Stimulated activated CD8-positive, alpha-beta memory T cell treated with anti-CD3 and anti-CD28 coated beads, Interleukin-2, amount 100 ng/mL, for 48 hours (primary cell): ENCODE results near the gene A2M.

Source experiments
- DNase-seq, 2 donors: peaks; one replicate each; pipeline ENCODE4 v3.0.0-alpha.2; 2020; ENCODE audit warnings: low read depth in 2 of 2

A2M gene

DNA sequence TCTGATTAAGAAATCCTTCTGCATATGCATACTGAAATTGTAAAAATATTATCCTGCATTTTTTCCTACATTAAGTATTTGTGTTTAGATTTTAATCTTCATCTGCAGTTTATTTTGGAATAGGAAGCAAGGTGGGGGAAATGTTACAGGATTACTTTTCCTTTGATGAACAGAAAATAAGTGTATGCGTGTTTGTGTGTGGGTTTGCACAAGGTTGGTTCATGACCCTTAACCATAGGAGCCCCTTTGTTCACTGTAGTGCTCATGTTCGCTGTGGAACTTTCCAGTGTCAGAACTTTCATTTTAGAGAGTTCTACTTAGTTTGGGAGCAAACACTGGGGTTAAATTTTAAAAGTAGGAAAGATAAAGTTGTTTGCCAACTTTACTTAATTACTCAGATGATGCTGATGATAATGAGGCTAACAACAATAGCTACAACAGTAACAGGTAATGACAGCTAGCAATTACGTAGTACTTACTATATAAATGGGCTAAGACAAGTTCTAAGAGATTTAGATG, 6.4 kb upstream of the A2M start:
- no peak for DNase-seq

DNA sequence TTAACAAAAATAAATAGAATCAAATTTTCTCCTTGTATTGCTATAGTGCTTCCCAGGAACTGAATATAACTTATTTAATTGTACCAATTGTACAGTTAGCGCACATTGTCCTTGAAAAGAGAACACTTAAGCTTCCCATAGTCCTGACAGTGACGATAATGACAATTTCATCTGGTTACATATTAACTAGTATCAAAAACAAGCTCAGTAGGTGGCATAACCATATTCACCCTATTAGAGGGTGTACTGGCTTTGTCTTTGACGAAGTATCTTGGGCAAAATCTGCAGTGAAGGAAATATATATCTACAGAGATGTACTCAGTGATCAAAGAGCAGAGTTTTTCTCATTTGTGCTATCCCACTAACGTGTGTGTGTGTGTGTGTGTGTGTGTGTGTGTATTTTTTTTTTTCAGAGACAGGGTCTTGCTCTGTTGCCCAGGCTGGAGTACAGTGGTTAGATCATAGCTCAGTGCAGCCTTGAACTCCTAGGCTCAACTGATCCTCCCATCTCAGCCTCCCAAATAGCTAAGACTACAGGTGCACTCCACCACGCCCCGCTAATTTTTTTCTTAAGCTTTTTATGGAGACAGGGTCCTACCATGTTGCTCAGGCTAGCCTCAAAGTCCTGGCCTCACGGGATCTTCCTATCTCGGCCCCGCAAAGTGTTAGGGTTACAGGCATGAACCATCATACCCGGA, 4.9 kb upstream of the A2M start:
- DNase-seq: no peak

DNA sequence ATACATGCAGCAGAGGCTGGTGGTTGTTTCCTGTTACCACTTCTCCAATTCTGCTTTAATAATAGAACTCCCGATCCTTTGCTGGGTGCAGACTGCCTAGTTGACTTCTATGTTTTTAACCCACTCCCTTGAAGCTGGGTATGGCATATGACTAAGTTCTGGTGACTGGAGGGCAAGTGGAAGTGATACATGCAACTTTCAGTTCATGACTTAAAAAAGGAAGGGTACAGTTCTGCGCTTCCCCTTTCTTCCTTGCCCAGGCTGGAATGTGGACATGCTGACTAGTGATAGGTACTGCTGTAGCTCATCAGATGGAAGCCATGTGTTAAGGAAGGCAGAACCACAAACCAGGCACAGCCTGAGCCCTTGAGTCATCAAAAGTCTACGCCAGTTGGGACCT, 2.4 kb upstream of the A2M start:
- no peak for DNase-seq

DNA sequence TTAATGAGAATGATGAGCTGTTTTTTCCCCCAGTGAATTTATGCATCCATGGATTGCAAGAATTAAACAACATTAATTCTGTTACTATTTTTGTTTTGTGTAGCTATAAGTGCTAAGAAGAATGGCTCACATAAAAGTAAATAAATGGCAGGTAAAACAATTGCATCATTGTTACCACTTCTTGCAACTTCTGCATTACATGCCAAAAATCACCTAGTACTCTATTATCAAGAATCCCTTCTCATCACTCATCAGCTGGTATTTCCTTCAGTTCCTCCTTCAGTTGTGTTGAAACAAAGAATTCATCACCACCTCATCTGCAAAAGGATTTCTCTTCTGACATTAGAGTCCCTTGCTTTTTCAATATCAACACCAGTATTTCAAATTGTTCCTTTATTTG, 773 bp downstream of the A2M start:
- no peak for DNase-seq

DNA sequence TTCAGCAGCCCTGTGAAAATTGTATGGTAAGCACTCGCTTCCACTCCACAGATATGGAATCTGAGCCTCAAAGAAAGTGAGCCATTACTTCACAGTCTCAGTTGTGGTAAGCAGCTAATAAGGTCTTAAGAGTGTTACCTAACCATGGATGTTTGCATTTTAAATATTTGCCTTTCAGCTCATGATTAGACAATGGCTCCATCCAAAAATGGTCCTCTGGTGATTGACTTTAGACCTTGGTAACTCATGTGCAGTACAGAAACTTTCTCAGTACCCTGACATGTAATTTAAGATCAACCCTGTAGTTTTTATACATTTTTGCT, 1.8 kb downstream of the A2M start:
- DNase-seq: no peak

DNA sequence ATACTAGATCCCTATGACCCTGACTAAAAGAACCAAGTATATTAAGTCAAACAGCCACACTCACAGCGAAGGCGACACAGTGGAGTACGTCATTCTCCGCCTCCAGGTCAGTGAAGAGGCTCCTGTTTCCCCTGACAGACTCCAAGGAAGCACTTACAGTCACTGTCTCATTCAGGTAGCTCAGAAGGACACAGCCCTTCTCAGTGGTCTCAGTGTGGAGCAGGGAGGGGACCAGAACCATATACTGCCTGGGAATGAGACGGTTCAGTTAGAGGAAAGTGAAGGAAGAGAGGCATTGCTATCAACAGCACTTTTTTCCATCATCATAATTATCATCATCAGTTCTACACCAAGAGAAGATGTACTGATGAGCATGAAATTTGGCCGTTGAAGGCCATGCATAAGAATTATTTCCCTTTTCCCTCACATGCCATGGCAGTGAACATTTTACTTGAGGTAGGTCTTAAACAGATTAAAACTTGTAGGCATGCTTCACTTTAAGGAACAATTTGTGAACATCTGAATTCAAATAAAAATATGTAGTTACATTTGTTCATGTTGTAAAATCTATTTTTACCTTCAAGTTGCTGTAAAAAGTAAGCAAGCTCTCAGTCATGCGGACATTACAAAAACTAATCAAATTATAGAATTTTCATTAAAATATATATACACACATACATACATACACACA, 2.3 kb downstream of the A2M start:
- DNase-seq: no peak

DNA sequence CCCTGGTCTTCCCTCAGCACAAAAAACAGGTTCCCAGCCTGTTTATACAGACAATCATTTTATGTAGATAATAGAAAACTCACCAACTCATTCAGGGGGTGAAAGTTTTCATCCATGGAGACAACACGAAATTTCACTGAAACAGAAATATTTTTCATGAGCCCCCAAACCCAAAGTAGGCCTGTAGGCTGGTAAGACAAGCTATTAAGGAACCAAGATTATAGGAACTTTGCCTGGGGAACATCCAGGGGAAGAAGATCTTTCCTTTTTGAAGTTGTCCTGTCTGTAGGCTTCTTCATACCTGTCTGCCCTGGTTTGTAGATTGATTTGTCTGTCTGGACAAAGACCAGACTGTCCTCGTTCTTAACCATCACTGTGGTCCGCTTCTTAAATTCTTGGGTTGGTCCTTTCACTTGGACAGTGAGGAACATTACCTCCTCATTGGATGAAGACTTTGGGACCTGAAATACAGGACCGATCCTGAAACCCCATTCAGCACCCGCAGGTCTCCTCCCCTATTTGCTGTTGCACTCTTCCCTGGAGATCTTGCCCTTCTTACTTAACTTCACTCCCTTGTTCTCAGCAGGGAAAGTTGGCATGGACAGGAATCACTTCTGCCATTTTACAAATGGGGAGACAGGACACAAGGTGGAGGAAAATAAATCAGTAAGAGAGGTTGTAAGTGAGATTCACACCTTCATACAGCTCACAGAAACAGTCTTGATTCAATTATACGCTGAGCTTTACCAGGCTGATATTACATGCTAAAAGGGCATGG, 3.5 kb downstream of the A2M start:
- no peak for DNase-seq

DNA sequence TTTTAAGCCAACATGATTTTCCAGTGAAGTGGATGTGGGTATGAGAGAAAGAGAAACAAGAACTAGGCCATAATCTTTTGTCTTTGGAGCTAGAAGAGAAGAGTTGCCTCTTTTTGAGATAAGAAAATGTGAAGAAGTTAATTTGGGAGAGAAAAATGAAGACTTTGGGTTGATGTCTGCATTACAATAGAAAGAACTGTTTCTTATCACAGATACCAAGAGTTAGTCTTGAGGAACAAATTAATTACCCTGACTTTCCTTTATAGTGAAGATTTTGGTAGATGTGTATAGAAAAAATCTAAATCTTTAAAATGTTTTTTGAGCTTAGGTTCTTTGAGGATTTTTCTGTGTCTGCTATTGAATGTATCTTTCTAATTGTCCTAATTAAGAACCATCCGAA, 4.2 kb downstream of the A2M start:
- DNase-seq: no peak

DNA sequence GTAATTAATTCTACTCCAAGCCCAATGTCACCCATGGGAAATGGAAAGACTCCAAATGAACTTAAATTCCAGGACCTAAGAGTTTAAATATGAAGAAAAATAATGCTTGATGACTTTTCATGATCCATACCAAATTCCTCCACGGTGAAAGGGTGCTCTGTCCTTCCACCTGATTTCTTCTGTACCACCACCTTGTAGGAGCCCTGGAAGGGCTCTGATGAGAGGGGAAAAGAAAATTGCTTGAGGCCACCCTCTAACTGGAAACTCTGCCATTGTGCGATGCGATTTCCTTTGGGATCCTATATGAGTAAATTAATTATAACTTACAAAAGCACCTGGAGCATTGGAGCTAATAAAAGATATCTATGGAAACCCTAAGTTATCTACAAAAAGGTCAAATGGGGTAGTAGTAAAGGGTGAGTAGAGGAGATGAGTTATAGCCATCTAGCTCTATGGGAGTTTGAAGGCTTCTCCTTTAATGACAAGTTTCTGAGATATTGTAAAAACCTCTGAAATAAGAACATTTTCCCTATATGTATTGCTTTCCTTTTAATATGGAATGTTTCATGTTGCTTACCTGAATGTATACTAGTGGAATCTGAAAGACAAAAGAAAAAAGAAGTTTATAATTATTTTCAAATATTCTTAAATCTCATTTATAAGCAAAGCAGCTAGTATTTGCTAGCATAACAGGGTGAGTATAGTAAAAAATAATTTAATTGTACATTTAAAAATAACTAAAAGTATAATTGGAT, 5.8 kb downstream of the A2M start:
- DNase-seq: no peak

DNA sequence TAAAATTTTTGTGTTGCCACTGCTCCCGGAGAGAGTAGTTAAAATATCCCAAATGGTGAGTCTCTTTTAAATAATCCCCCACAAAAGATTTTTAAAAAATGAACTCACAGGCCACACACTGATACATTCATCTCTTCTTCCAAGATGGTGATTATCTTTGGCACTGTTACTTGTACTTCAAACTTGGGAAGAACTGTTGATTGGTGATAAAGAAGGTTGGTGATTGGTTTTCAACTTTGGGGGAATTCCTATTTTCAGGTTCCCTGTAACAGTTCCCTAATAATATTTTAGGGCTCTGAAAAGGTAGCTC, 6.6 kb downstream of the A2M start:
- DNase-seq: no peak

DNA sequence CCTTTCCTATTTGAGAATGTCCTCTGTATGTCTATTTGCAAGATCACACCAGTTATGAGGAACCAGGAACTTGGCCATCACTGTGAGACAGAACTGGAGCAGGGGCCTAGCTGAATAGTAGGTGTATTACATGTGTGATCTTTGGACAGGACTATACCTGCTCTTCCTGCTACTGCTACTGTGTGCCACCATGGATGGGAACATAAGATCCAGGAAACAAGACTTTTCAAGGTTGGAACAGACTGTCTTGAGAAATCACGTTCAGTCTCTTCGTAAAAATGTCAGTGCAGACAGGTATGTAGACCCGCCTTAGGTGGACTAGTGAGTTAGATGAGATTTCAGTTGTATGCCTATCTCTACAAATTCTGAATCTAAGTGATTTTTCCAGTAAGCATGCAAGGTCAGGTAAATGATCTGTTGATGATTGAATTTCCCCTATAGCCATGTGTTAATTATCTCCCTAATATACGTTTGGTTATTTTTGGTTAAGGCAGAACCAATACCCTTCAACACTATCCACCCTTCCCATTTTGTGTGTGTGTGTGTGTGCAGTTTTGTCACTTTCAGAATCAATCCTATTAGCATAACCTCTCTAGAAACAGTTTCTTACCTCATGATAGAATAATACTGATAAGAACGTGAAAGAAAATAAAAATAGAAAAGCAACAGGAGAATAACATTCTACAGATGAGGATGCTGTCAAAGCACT, 7.1 kb downstream of the A2M start:
- DNase-seq: no peak

DNA sequence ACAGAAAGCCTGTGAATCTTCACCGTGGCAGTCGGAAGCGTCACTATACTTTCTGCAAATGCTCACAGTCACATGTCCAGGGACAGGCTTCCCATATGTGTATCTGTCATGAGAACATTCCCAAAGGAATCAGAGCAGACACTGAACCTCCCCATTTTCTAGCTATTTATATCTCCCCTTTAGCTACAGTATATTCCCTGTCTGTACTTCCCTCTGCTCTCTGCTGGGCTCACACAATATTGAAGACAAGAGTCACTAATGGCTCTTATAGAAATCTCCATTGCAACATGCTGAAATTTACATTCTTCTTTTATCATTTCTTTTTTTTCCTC, 8.2 kb downstream of the A2M start:
- DNase-seq: no peak

DNA sequence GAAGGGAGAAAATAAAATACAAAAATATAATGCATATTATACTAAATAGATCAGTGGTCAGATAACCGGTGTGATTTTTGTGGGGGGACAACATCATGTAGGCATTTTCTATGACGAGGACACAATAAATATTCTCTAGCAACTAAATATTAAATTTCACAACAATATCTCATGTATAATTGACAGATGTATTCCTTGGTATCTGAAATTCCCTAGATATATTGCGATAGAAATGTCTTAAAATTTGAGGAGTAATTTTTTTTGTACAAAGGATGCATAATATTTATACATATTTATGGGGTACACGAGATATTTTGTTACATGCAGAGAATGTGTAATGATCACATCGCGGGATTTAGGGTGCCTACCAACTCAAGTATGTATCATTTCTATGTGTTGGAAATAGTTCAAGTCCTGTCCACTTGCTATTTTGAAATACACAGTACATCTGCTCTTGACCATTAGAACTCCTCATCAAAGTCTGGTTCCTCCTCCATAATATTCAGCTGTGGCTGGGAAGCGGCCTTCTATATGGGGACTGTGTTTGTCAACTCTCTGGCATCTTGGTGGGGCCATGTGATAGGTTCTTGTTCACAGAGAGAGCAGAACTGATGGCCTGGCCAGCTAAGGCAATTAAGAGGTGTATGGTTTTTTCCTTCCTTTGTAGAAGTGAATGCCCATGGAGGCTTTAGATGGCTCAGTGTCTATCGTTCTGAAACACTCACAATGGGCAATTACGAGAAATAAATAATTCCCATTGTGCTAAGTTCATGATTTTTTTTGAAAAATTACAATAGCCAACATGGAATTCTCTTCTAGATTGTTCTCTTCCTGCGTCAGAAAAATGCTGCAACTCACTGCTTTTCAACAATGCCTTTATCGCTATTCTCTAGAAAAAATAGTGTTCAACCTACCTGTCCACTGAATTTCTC, 8.8 kb downstream of the A2M start:
- DNase-seq: no peak

DNA sequence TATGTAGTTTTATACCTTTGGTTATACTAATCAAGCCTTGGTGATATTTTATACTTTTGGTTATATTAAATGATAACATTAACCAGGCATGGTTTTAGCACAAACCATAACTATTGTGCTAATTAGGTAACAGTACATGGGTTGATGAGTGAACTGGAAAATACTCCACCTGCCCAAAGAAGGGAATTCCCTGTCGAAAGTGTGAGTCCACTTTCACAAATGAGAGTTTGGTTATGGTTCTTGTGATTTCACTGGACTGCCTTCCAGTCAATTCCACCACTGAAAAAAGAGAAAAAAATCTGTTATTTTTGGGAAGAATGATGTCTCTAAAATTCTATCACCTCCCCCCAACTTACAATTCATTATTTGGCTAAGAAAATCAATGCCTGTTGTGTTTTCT, 9.7 kb downstream of the A2M start:
- no peak for DNase-seq

DNA sequence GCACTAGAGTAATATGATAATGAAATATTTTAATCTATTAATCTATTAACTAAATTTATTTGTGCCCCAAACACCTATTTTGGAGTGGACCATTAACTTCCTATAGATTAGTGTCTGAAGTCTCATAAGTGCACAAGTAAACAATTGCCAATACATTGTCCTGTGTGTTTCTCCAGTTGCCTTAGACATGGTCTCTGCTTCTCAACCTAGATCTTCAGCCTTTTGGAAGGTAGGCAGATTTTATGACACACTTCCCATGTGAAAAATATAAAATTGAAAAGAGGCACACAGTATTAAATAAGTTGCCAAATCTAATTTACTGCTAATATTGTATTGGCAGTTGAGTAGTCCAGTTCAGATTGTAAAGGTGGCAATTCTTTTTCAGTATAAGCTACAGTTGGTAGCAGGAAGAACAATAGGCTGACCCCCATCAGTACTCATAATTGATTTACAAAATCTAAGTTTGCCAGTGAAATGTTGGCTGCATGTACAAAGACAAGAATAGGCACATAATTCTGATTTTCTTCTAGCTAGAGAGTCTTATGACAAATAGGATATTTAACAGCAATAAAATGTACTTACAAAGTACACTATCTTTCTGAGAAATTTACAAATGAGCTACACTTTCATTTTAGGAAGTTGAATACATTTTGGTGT, 10.8 kb downstream of the A2M start:
- no peak for DNase-seq

DNA sequence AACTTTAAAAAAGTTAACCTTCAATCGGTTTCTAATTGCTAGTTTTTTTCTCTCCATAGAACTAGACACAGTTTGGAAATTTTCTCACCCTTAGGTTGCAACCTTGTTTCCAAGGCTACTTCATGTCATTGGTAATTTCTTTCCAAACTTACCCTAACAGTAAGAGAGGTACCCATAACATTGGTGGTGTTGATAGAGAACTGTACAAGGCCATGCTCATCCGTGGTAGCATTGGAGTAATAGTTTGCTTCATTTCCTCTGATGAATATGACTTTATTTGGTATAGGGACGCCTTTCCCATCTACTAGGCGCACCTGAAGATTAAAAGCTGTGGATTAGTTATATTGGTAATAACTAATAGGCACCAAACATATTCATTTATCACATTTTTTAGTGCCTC, 11.6 kb downstream of the A2M start:
- DNase-seq: no peak

DNA sequence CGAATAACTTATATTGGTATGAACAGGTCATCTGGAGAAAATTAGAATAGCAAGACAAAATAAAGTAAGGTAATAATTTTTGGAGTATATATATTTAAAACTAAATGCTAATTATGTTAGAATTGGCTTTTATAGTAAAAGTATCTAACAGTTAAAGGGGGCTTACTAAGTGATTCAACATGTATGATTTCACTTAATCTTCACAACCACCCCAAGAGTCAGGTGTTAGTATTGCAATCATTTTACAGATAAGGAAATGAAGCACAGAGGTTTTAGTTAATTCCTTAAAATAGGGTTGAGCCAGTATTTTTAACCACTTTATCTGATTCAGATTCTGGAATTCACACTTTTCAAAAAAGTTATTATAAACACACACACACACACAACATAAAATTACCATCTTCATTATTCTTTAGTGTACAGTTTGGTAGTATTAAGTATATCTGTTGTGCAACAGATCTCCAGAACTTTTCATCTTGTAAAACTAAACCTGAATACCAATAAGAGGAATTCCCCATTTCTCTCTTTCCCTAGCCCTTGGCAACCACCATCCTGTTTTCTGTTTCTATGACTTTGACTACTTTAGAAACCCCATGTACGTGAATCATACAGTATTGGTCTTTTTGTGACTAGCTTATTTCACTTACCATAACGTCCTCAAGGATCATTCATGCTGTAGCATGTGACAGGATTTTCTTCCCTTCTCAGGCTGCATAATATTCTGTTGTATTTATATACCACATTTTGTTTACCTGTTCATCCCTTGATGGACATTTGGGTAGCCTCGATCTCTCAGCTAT, 12.5 kb downstream of the A2M start:
- DNase-seq: no peak

DNA sequence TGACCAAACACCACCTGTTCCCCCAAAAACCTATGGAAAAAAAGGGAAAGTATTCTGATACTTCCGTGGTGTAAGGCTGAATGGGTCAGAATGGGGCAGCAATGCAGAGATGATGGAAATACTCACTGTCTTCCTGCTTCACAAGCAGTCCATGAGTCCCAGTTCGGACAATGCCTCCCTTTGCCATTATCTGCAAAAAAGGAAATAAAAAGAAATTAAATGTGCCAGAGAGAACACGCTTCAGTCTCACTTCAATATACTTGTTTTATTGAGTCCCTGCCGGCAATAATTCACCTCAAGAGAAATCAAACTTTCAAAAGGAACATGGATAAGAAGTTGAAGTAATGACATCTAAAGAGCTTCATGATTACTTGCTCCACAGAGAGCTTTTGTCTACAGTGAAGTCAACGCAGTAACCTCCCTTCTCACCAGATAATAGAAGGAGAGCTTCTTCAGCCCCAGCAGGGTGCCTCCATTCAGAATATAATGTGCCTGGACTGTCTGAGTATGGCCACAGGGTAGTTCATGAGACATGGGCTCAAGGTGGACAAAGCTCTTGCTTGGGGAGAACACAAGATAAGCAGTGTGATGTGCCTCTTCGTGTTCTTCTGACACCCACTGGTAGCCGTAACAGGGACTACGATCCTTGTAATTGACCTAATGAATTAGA, 14.6 kb downstream of the A2M start:
- DNase-seq: no peak
